HG03571 (cell line): Measurements from ENCODE around the gene RAB11FIP3.
A peak's percentile ranks its signal among the peaks of the same experiment; 100 is the strongest.
"Not testable (repeated sequence)": the region's sequence is repeated elsewhere in the genome, so short reads cannot be mapped to it uniquely, and the experiment has no call there.

Experiments used
- ATAC-seq: cut with Tn5 transposase; IDR thresholded peaks from one replicate; pipeline ENCODE4 v1.9.1; 2021; ENCODE audit not compliant: unreplicated experiment

The RAB11FIP3 gene

GRCh38 chr16:425082-425718, at the start of gene RAB11FIP3:
Gene RAB11FIP3, plus strand, starts transcription at chr16:425649. Its CDS starts 358 bp downstream, at chr16:426007.
- ATAC-seq = peak; percentile 93

GRCh38 chr16:375927-376816, 49.3 kb upstream of the RAB11FIP3 start:
- no peak for ATAC-seq

GRCh38 chr16:376817-377418, 48.5 kb upstream of the RAB11FIP3 start:
- no peak for ATAC-seq

- ATAC-seq = no peak
These were observed 48.0 kb upstream of the RAB11FIP3 start for GRCh38 chr16:377419-377951.

GRCh38 chr16:378113-378820, 47.2 kb upstream of the RAB11FIP3 start:
- not testable (repeated sequence) for ATAC-seq

GRCh38 chr16:378821-379182, 46.6 kb upstream of the RAB11FIP3 start:
- no peak for ATAC-seq

- no peak for ATAC-seq
These were observed 46.1 kb upstream of the RAB11FIP3 start for GRCh38 chr16:379183-379960.

GRCh38 chr16:379961-380761, 45.3 kb upstream of the RAB11FIP3 start:
- ATAC-seq = no peak

GRCh38 chr16:380762-381011, 44.8 kb upstream of the RAB11FIP3 start:
- no peak for ATAC-seq

GRCh38 chr16:381012-381788, 44.2 kb upstream of the RAB11FIP3 start:
- ATAC-seq = peak; percentile 29

GRCh38 chr16:381789-382717, 43.4 kb upstream of the RAB11FIP3 start, which contains the start of gene PGAP6:
Gene PGAP6, minus strand, starts transcription at chr16:381978. Its CDS starts 157 bp downstream, at chr16:381821.
- ATAC-seq = peak; percentile 32

- no peak for ATAC-seq
These were observed 42.0 kb upstream of the RAB11FIP3 start for GRCh38 chr16:383326-384051.

- no peak for ATAC-seq
These were observed 38.8 kb upstream of the RAB11FIP3 start for GRCh38 chr16:386641-387156.

GRCh38 chr16:387761-388666, 37.4 kb upstream of the RAB11FIP3 start:
- ATAC-seq = not testable (repeated sequence)

GRCh38 chr16:389352-389751, 36.1 kb upstream of the RAB11FIP3 start:
- ATAC-seq = no peak

GRCh38 chr16:391885-392335, 33.5 kb upstream of the RAB11FIP3 start:
- no peak for ATAC-seq
